LHCN-M2 (cell line): ENCODE results near the gene MDFIC2. TPM values are rescaled to one million over a fixed set of nuclear protein-coding genes. Genes with fewer than 3 reads are reported as not detected.

ENCODE experiments used
- DNase-seq: peaks from one replicate; pipeline ENCODE4 v3.0.0-alpha.2; 2012; ENCODE audit warnings: low read depth
- total RNA-seq: library from RNA; depleted of rRNA; stranded (reverse); fragments of >200 nt; gene quantifications from 2 replicates; pipeline ENCODE4 v1.2.3, GENCODE V29; 2014

MDFIC2 gene
- total RNA-seq, 1 experiment from 2014 or later = not detected

DNA sequence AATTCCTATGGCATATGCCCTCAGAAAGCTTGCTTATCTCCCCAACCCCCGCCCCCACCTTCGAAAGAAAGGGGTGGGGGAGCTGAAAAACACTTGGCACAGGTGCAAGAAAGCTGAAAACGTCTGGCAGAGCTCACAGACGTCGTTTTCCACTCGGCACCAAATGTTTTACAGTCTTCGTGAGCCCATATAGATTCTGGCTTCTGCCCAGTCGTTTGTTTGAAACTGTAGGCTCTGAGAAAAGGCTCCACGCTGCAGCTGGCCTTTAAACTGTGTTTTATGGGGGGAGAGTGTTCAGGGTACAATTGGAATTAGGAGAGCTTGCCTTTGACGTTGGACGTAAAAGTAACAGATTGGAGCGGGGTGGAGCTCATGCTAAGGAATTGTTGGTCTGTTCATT lies 130.3 kb downstream of the MDFIC2 start:
- no peak for DNase-seq

DNA sequence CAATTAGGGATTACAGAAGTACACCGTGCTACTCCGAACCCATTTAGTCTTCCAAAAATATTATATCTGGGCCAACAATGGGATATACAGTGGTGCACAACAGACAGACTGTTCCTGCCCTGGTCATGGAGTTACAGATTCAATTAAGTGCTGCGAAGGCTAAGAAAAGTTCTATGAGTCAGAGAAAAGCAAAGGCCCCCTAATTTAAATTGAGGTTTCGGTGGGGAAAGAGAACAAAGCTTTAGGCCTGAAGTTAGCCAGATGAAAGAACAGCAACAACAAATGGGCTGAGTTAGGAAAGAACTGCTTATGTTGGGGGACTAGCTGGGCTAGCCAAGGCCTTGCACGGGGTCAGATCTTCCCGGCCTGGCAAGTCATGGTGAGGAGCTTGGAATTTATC lies 131.8 kb downstream of the MDFIC2 start:
- DNase-seq = no peak

DNA sequence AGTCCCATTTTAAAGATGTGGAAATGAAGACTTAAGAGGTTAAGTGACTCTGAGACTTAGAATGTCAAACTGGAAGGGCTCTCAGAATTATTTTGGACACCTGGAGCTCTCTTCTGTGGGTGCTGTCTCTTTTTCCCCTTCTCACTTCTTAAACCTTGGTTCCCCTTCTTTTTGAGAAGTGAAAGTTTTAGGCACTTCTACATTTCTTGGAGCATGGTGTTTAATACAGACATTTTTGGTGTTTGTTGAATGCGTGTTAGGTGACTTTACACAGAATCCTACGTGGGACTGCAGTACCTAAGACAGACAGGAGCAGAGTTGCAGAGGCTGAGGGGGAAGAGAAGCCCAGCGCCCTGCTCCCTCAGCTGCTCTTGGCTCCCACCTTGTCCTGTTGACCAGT lies 133.3 kb downstream of the MDFIC2 start:
- no peak for DNase-seq

DNA sequence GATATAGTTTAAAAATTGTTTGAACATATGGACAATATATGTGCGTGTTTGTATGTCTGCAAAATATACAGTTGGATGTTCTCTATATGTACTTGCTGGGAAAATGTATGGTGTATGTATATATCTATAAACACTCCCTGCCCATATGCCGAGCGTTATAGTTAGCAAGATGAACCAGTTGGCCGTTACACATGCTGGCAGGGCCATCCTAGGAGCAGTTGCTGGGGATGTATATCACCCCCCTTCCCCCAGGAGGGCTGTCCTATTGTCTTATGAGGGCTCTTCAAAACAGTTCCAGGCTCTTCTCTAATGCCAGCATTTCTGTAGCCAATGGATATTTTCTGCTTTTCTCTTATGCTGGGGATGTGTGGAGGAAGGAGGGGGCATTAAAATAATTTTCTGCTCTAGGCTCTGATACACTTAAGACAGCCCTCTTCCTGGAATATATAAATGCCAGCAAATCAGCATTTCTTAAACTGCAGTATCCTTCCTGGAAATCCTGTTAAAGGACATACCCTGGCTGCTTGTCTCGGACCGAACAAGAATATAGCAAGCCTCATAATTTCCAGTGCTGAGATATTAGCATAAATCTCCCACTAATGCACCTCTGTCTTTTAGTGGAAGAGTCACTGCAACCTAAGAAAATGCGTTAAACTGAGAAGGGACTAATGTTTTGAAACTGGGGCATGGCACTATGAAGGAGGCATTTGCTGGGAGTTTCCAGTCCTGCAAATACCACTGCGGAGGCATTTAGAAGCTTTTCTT lies 134.4 kb downstream of the MDFIC2 start:
- no peak for DNase-seq

DNA sequence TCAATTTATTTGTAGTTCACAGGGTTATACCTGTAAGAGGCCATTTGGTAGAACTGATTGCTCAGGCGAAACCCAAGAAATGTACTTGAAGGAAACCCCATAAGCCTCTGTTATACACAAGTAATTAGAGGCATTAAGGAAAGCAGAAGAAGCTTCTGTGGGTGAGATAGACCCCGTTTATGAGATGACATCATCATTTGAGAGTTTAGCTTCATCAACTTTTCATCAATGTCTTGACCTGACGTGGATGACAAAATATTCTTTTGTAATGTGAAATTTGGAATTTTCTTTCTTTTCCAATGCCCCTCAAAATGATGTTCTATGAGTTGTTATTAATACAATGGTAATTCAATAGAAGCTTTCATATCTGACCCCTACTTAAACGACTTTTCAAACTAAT lies 136.2 kb downstream of the MDFIC2 start:
- no peak for DNase-seq

DNA sequence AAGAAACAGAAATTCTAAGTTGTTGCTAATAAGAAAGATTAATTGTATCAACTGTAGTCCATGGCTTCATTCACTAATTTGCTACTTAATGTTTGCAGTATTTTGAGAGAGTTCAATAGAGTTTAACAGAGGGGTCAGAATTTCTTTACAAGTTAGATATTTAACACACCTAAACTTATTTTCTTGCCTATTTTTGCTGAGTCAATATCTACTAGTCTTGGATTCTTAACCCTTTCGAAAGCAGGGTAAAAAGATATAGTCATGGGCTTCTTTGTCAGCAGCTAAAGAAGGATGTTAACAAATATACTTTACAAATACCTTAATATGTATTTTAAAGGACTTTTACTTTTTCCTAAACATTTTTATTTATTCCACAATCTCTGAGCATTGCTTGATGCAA lies 155.6 kb downstream of the MDFIC2 start:
- no peak for DNase-seq

DNA sequence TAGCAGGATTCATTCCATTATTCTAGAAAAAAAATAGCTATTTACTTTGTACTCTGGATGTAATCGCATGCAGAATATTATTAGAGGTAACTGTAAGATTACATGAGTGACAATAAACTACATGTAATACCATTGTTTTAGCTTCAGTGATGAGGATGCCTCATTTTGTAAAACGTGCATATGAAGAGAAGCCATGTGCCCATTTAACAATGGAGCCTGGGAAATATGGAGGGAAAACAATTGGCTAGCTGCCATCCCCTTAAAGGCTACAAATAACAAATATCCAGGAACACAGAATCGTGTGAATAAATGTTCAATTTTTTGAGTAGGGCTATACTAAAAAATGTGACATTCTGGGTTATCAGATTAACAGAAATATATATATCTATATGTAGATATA lies 161.8 kb downstream of the MDFIC2 start:
- DNase-seq = no peak

DNA sequence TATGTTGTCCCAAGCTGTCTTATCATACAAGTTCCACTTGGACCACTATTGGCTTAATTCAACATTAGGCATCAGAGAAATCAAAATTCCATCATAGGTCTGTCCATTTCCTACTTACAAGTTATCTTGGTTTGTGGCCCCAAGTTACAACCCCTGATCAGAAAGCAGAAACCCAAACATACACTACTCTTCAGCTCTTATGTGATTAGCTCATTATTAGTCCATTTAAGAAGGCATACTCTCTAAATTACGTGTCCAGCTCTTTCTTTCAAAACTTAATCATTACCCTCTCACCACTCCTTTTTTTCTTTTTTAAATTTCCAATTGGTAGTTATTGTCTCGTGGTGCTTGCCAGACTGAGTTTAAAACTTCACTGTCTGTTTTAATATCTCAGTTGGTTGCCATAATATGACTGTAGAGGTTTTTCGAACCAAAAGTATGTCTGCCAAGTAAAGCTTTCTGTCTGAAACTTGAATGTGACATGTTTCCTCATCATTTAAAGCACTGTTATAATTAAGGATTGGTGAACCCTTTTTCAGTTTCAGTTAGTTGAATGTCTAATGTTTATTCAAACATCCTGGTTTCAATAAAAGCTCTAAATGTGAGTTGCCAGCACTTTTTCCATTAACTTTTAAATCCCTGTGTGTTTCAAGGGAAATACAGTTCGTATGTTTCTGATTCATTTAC lies 162.6 kb downstream of the MDFIC2 start:
- no peak for DNase-seq
